Loucy (cell line): ENCODE results near the gene TMEM117.

Experiments used
- EZH2phosphoT487 ChIP-seq: fragments of 200-600 bp; IDR thresholded peaks from 2 replicates; pipeline ENCODE4 v1.6.1; 2018; ENCODE audit warnings: antibody characterized with exemption, mild to moderate bottlenecking, moderate library complexity, borderline replicate concordance
- TF ChIP-seq, protein P1 (sequence below): fragments of 200-600 bp; sonication (generic); conservative IDR thresholded peaks from 2 replicates; pipeline ENCODE4 v1.5.1; 2014; ENCODE audit warnings: mild to moderate bottlenecking, antibody characterized with exemption, low read length

DNA sequence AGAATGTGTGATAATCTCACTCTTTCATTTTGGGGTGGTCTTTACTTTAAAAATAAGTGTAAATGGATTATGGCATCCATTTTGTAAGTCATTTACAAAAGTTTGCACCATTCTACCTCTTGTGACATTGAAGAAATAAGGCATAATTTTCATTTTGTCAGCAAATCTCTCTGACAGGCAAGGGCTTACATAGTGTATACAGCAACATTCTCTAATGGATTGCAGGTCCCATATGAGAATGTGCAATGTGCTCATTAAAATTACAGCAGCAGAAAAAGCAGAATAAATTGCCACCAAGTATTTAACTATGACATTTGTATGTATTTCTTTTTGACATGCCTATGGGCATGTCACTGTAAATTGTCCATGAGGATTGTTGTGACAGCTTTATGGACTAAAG lies 223.6 kb downstream of the TMEM117 start:
- TF ChIP-seq, protein P1, sequence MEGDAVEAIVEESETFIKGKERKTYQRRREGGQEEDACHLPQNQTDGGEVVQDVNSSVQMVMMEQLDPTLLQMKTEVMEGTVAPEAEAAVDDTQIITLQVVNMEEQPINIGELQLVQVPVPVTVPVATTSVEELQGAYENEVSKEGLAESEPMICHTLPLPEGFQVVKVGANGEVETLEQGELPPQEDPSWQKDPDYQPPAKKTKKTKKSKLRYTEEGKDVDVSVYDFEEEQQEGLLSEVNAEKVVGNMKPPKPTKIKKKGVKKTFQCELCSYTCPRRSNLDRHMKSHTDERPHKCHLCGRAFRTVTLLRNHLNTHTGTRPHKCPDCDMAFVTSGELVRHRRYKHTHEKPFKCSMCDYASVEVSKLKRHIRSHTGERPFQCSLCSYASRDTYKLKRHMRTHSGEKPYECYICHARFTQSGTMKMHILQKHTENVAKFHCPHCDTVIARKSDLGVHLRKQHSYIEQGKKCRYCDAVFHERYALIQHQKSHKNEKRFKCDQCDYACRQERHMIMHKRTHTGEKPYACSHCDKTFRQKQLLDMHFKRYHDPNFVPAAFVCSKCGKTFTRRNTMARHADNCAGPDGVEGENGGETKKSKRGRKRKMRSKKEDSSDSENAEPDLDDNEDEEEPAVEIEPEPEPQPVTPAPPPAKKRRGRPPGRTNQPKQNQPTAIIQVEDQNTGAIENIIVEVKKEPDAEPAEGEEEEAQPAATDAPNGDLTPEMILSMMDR = no peak
- no peak for TF ChIP-seq EZH2phosphoT487
